ENCODE data around the gene IFT74. TPM values are rescaled to one million over a fixed set of nuclear protein-coding genes. Genes with fewer than 3 reads are reported as not detected.
A peak's percentile ranks its signal among the peaks of the same experiment; 100 is the strongest.

Gene IFT74
- total RNA-seq (2021) = 14.9 and 16.2 TPM in 2 replicates
- long read RNA-seq, transcript IFT74-201 (20 exons, 2,160 nt) = major isoform, 11 of 45 reads
- long read RNA-seq, partial matches to known transcripts = 21 of 45 reads
- long read RNA-seq, other reads (novel, unspliced or antisense) = 11 of 45 reads

DNA sequence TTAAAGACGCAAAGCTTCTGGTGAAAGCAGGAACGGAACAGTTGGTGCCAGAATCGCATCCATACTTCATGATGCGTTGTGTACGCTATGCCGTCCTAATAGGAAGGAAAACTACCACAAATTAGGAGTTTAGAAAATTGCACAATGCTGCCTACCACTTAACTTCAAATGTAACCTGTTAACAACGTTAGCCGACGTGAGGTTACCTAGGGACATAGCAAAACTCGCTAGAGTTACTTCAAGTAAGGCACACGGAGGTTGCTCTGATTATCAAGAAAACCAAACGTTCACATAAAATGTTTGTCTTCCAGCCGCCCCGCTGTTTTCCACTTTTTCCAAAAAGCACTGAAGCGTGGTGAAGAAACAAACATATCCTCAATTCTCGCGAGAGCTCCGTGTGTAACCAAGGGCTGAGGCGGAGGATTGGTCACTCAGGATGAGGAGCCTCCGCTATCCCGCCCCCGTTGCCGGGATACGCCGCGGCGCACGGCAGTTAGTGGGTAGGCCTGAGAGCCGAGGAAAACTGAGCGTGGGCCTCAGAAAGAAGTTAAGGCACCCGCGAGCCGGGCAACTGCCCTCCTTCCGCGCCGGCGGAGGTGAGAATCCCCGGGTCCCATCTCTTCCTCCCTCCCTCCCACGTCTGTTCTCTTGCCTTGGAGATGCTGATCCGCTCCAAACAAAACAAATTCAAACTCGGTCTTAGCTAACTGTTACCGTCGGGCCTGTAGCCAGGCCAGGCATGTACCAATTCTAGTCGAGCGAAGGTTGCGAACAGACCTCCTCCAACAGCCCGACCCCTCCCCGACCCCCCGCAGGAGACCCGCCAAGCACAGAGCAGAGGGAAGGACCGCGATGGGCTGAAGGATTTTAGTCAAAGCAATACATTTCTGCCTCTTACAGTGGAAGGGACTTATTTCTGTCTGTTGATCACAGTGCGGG is at the start of gene IFT74:
IFT74 (plus strand) TSS at position 492 of the 939 bp plus-strand sequence. CDS start 5,556 bp downstream, outside the sequence.
- Histone ChIP-seq H3K79me2 (ENCODE audit: insufficient read depth, low read length) (no peaks in the 10 kb centered on the region), H3K18ac (ENCODE audit: insufficient read length, low read depth, low read length) (peak within 1 kb of the TSS; percentile 67), H2BK20ac (ENCODE audit: low read depth, low read length, poor library complexity, severe bottlenecking) (no peak within 1 kb of the TSS), H4K8ac (replicated peaks; ENCODE audit: insufficient read length, low read depth, low read length) (no peak within 1 kb of the TSS), H4K5ac (ENCODE audit: insufficient read length, low read depth, low read length) (no peak within 1 kb of the TSS), H3K23me2 (ENCODE audit: insufficient read length, low read depth, low read length, poor library complexity, severe bottlenecking) (peaks cover 4% of the 10 kb centered on the region), H3K4me1 (ENCODE audit: insufficient read depth, low read length) (no peaks in the 10 kb centered on the region), H3T11ph (ENCODE audit: low read length) (no peak within 1 kb of the TSS), H2BK5ac (ENCODE audit: insufficient read length, low read length) (peak within 1 kb of the TSS; percentile 17), H2BK12ac (ENCODE audit: insufficient read length, low read depth, low read length) (no peak within 1 kb of the TSS), H3K4ac (ENCODE audit: low read depth, low read length) (no peak within 1 kb of the TSS), H3K9me3 (ENCODE audit: control insufficient read depth, low read depth, low read length) (no peaks in the 10 kb centered on the region), H3K79me1 (ENCODE audit: insufficient read depth, low read depth, low read length, poor library complexity, severe bottlenecking) (no peaks in the 10 kb centered on the region), H3K56ac (ENCODE audit: insufficient read length, low read depth, low read length) (no peak within 1 kb of the TSS), H2AK5ac (ENCODE audit: insufficient read length, low read length) (no peak within 1 kb of the TSS), H3K14ac (ENCODE audit: insufficient read depth, low read length) (peak within 1 kb of the TSS; percentile 33; the same call in 1 of the 2 replicates), H2BK15ac (ENCODE audit: low read depth, low read length) (no peak within 1 kb of the TSS), H3K23ac (ENCODE audit: insufficient read length, low read depth, low read length) (no peak within 1 kb of the TSS), H3K27me3 (ENCODE audit: insufficient read depth, low read length) (no peaks in the 10 kb centered on the region), H3K4me2 (ENCODE audit: insufficient read depth, insufficient read length, low read length) (peak within 1 kb of the TSS; percentile 98), H2BK120ac (ENCODE audit: low read depth, low read length, poor library complexity, severe bottlenecking) (no peak within 1 kb of the TSS), H3K9ac (ENCODE audit: extremely low read depth, insufficient read length, low read length) (peak within 1 kb of the TSS; percentile 95), H3K27ac (ENCODE audit: insufficient read length, low read depth, low read length) (peak within 1 kb of the TSS; percentile 37), H4K91ac (ENCODE audit: insufficient read length, low read depth, low read length) (no peak within 1 kb of the TSS), H4K20me1 (ENCODE audit: control insufficient read depth, insufficient read depth, insufficient read length) (no peaks in the 10 kb centered on the region), H2AFZ (ENCODE audit: low read length) (peak within 1 kb of the TSS; percentile 74)
- DNase-seq = peak; percentile 95
- peaks cover 18 to 19% of the 10 kb centered on the region in 2 experiments for H3K4me1 Mint-ChIP-seq
- peak within 1 kb of the TSS; percentile 88 to 93 for H3K4me3 Mint-ChIP-seq
- WGBS (ENCODE audit: extremely low coverage, insufficient read length, low lambda C conversion rate) = no CpG with 5 or more reads among the region's 53 CpGs
- H3K27ac Mint-ChIP-seq = peak within 1 kb of the TSS; percentile 96 to 98 (median 97)
- TF ChIP-seq, protein P1, sequence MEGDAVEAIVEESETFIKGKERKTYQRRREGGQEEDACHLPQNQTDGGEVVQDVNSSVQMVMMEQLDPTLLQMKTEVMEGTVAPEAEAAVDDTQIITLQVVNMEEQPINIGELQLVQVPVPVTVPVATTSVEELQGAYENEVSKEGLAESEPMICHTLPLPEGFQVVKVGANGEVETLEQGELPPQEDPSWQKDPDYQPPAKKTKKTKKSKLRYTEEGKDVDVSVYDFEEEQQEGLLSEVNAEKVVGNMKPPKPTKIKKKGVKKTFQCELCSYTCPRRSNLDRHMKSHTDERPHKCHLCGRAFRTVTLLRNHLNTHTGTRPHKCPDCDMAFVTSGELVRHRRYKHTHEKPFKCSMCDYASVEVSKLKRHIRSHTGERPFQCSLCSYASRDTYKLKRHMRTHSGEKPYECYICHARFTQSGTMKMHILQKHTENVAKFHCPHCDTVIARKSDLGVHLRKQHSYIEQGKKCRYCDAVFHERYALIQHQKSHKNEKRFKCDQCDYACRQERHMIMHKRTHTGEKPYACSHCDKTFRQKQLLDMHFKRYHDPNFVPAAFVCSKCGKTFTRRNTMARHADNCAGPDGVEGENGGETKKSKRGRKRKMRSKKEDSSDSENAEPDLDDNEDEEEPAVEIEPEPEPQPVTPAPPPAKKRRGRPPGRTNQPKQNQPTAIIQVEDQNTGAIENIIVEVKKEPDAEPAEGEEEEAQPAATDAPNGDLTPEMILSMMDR (conservative IDR thresholded peaks at IDR 0.05) = no peak
- H3K36me3 Mint-ChIP-seq (ENCODE audit: insufficient read depth in 1 of 3, low read depth in 3 of 3) = no peaks in the 10 kb centered on the region
- no peaks in the 10 kb centered on the region for H3K27me3 Mint-ChIP-seq (ENCODE audit: low read depth)
- H3K9me3 Mint-ChIP-seq = no peaks in the 10 kb centered on the region; a peak in 1 of 5 replicates
